ENCODE results near the gene ATRIP.

Gene ATRIP

GRCh38 chr3:48435223-48435595 is 11.3 kb upstream of the ATRIP start:
- H3K4me3 ChIP-seq (ENCODE audit: low read depth, low read length), result no peak overlapping the region
- no peak for TF ChIP-seq CTCF (IDR thresholded peaks at IDR 0.05; ENCODE audit: borderline replicate concordance, insufficient read depth, low read depth, low read length)

GRCh38 chr3:48435774-48436476 is 10.6 kb upstream of the ATRIP start:
- H3K4me3 ChIP-seq (ENCODE audit: low read depth, low read length), result no peak overlapping the region
- TF ChIP-seq CTCF (IDR thresholded peaks at IDR 0.05; ENCODE audit: borderline replicate concordance, insufficient read depth, low read depth, low read length), result peak; percentile 98

GRCh38 chr3:48436477-48436787 is 10.1 kb upstream of the ATRIP start:
- no peak for TF ChIP-seq CTCF (IDR thresholded peaks at IDR 0.05; ENCODE audit: borderline replicate concordance, insufficient read depth, low read depth, low read length)
- no peak overlapping the region for H3K4me3 ChIP-seq (ENCODE audit: low read depth, low read length)

GRCh38 chr3:48436855-48437254 is 9.7 kb upstream of the ATRIP start:
- H3K4me3 ChIP-seq (ENCODE audit: low read depth, low read length), result no peak overlapping the region
- TF ChIP-seq CTCF (IDR thresholded peaks at IDR 0.05; ENCODE audit: borderline replicate concordance, insufficient read depth, low read depth, low read length), result no peak

GRCh38 chr3:48437812-48438211 is 8.7 kb upstream of the ATRIP start:
- no peak for TF ChIP-seq CTCF (IDR thresholded peaks at IDR 0.05; ENCODE audit: borderline replicate concordance, insufficient read depth, low read depth, low read length)
- no peak overlapping the region for H3K4me3 ChIP-seq (ENCODE audit: low read depth, low read length)

- 0 out of 2 replicates have a peak, but pooled peaks have one; percentile 3 for TF ChIP-seq CTCF (IDR thresholded peaks at IDR 0.05; ENCODE audit: borderline replicate concordance, insufficient read depth, low read depth, low read length)
- peak within 1 kb of the TSS; percentile 74 for H3K4me3 ChIP-seq (ENCODE audit: low read depth, low read length)
These were observed 6.5 kb upstream of the ATRIP start, which contains the start of the genes CCDC51 and TMA7 for GRCh38 chr3:48439820-48440589. TSS of gene CCDC51 (minus strand) at chr3:48440119. CDS start at chr3:48435128, 4,991 bp downstream. TSS of gene TMA7 (plus strand) at chr3:48440257. CDS start at chr3:48440297, 40 bp downstream.

GRCh38 chr3:48440590-48440958 is 6.0 kb upstream of the ATRIP start:
- H3K4me3 ChIP-seq (ENCODE audit: low read depth, low read length), result peak overlapping the region; percentile 74
- no peak for TF ChIP-seq CTCF (IDR thresholded peaks at IDR 0.05; ENCODE audit: borderline replicate concordance, insufficient read depth, low read depth, low read length)
